NCI-H1105 (cell line): ENCODE results near the gene RPF1.
A peak's percentile ranks its signal among the peaks of the same experiment; 100 is the strongest.
"Not testable (repeated sequence)": the region's sequence is repeated elsewhere in the genome, so short reads cannot be mapped to it uniquely, and the experiment has no call there.

Experiments used
- DNase-seq: peaks from one replicate; lab custom pipeline; 2025; lab: John Stamatoyannopoulos, UW

The RPF1 gene

GRCh38 chr1:84478876-84479868 is at the start of gene RPF1:
TSS of gene RPF1 (plus strand) at chr1:84479266. CDS start at chr1:84479282, 16 bp downstream.
- DNase-seq: peak; percentile 82

GRCh38 chr1:84430546-84430945 is 48.5 kb upstream of the RPF1 start:
- DNase-seq: no peak

GRCh38 chr1:84433258-84434080 is 45.6 kb upstream of the RPF1 start:
- DNase-seq: peak; percentile 67

- DNase-seq: no peak
These were observed 44.8 kb upstream of the RPF1 start for GRCh38 chr1:84434081-84434769.

- DNase-seq: no peak
These were observed 44.1 kb upstream of the RPF1 start for GRCh38 chr1:84434801-84435549.

GRCh38 chr1:84436876-84437655 is 42.0 kb upstream of the RPF1 start:
- no peak for DNase-seq

GRCh38 chr1:84442256-84442655 is 36.8 kb upstream of the RPF1 start:
- DNase-seq: peak; percentile 17

- DNase-seq: not testable (repeated sequence)
These were observed 36.1 kb upstream of the RPF1 start for GRCh38 chr1:84442747-84443646.

GRCh38 chr1:84448704-84449103 is 30.4 kb upstream of the RPF1 start:
- not testable (repeated sequence) for DNase-seq

GRCh38 chr1:84450910-84451309 is 28.2 kb upstream of the RPF1 start:
- DNase-seq: no peak

GRCh38 chr1:84452436-84452835 is 26.6 kb upstream of the RPF1 start:
- no peak for DNase-seq

- no peak for DNase-seq
These were observed 16.9 kb upstream of the RPF1 start for GRCh38 chr1:84462118-84462517.

GRCh38 chr1:84467298-84467697 is 11.8 kb upstream of the RPF1 start:
- DNase-seq: no peak

GRCh38 chr1:84476225-84476624 is 2.8 kb upstream of the RPF1 start:
- no peak for DNase-seq

GRCh38 chr1:84479998-84480397 is 932 bp downstream of the RPF1 start:
- DNase-seq: no peak

- DNase-seq: no peak
These were observed 1.6 kb downstream of the RPF1 start for GRCh38 chr1:84480650-84481049.

GRCh38 chr1:84481317-84481716 is 2.3 kb downstream of the RPF1 start:
- no peak for DNase-seq

- DNase-seq: no peak
These were observed 9.0 kb downstream of the RPF1 start for GRCh38 chr1:84488107-84488506.

GRCh38 chr1:84489766-84490165 is 10.7 kb downstream of the RPF1 start:
- no peak for DNase-seq

GRCh38 chr1:84492726-84493125 is 13.7 kb downstream of the RPF1 start:
- no peak for DNase-seq
